Body of pancreas (tissue), 4 donors: ENCODE measurements around the gene SRRM3. TPM values are rescaled to one million over a fixed set of nuclear protein-coding genes. Genes with fewer than 3 reads are reported as not detected.
A peak's percentile ranks its signal among the peaks of the same experiment; 100 is the strongest.

Experiments used
- ATAC-seq: fragments of 150-250 bp; one replicate; pipeline ENCODE4 v1.9.1; 2016
- DNase-seq, 4 donors: peaks; one replicate each; pipeline ENCODE4 v3.0.0-alpha.2; 2019
- H3K27ac ChIP-seq, 4 donors: fragments of 200-600 bp; sonication (generic); 1 replicate in 3 of 4; 2 replicates in 1 of 4; pipeline versions ENCODE4 v1.5.1 to v1.6.1; 2016 to 2019; ENCODE audit warnings: mild to moderate bottlenecking in 1 of 4, mixed read lengths in 1 of 4, moderate library complexity in 1 of 4
- H3K27me3 ChIP-seq, 2 donors: fragments of 200-600 bp; sonication (generic); one replicate each; pipeline ENCODE4 v1.6.0; 2016; ENCODE audit warnings: mild to moderate bottlenecking in 1 of 2
- H3K36me3 ChIP-seq, 2 donors: fragments of 200-600 bp; sonication (generic); replicated peaks in 1 of 2; 2 replicates each; pipeline ENCODE4 v1.5.1; 2016; ENCODE audit warnings: low read depth in 2 of 2; ENCODE audit not compliant: insufficient read depth in 1 of 2
- H3K4me1 ChIP-seq: fragments of 200-600 bp; sonication (generic); one replicate; pipeline ENCODE4 v1.6.0; 2016
- H3K4me3 ChIP-seq, 2 donors: fragments of 200-600 bp; sonication (generic); 1 replicate in 1 of 2; 2 replicates in 1 of 2; pipeline ENCODE4 v1.5.1; 2016 to 2019
- H3K9me3 ChIP-seq, 3 donors: fragments of 200-600 bp; sonication (generic); 1 replicate in 2 of 3; 2 replicates in 1 of 3; pipeline ENCODE4 v1.5.1; 2016
- CTCF ChIP-seq, 7 experiments: fragments of 450-650 bp in 4 of 7; fragments of 200-600 bp in 3 of 7; sonication (generic) in 3 of 7; IDR thresholded peaks; one replicate each; pipeline ENCODE4 v1.5.1; 2016 to 2019; ENCODE audit warnings: antibody characterized with exemption in 7 of 7
- POLR2A ChIP-seq, 3 donors: fragments of 450-650 bp; IDR thresholded peaks; one replicate each; pipeline ENCODE4 v1.6.1; 2016; ENCODE audit warnings: antibody characterized with exemption in 3 of 3, mild to moderate bottlenecking in 2 of 3
- WGBS, 2 donors: methylation state at CpG; one replicate each; pipeline ENCODE4 v1.1.5; 2017; 5-methylcytosine and 5-hydroxymethylcytosine counted together
- intact Hi-C: fragments of 100-400 bp; cut with DNase I; formaldehyde crosslinking; loops from one replicate; pipeline ENCODE4 v1.15.1; 2023
- total RNA-seq, 2 donors: library from RNA; depleted of rRNA; stranded (reverse); fragments of >200 nt; gene quantifications; one replicate each; pipeline ENCODE4 v1.1.0, GENCODE V29; 2016

The SRRM3 gene
- total RNA-seq, 2 donors from 2014 or later, result 3.4 to 13.8 TPM

GRCh38 chr7:76318488-76319353 lies 117.0 kb downstream of the SRRM3 start:
- intact Hi-C loops, result no loop called here
- peak overlapping the region; percentile 7 to 57 for H3K4me3 ChIP-seq
- H3K9me3 ChIP-seq, result no peaks in the 10 kb centered on the region
- TF ChIP-seq CTCF (IDR thresholded peaks at IDR 0.05), result peak in 5 of 7 experiments; percentile 16 to 69 (median 63)
- TF ChIP-seq POLR2A (IDR thresholded peaks at IDR 0.05), result peak in 2 of 3 donors; percentile 56 to 74
- WGBS, 2 donors, result 3% methylated on average over 25 of the region's 25 CpGs
- DNase-seq (peak; percentile 88 to 93 (median 90)), ATAC-seq (peak; percentile 69)
- H3K27ac ChIP-seq, result peak overlapping the region; percentile 96 to 97 (median 96)
- H3K4me1 ChIP-seq, result peaks cover 40% of the 10 kb centered on the region
- H3K27me3 ChIP-seq, result no peaks in the 10 kb centered on the region
- no peaks in the 10 kb centered on the region for H3K36me3 ChIP-seq

GRCh38 chr7:76325092-76325491 lies 123.4 kb downstream of the SRRM3 start:
- no peak for DNase-seq
- intact Hi-C loops, result loop anchor here (5.0 kb wide), 1 partner anchor 38 kb away; no protein-coding TSS in a partner anchor
- ATAC-seq, result no peak
- H3K4me3 ChIP-seq, result no peak overlapping the region
- H3K9me3 ChIP-seq, result no peaks in the 10 kb centered on the region
- H3K36me3 ChIP-seq, result peaks cover 0 to 12% of the 10 kb centered on the region in 2 donors
- 96 to 97% methylated on average over 11 of the region's 11 CpGs for WGBS, 2 donors
- H3K27me3 ChIP-seq, result no peaks in the 10 kb centered on the region
- no peak overlapping the region for H3K27ac ChIP-seq
- peaks cover 21% of the 10 kb centered on the region for H3K4me1 ChIP-seq
- TF ChIP-seq CTCF (IDR thresholded peaks at IDR 0.05) (no peak), POLR2A (IDR thresholded peaks at IDR 0.05) (no peak)

GRCh38 chr7:76325811-76326210 lies 124.1 kb downstream of the SRRM3 start:
- H3K4me1 ChIP-seq, result peaks cover 20% of the 10 kb centered on the region
- peak overlapping the region in 3 of 4 donors; percentile 32 to 59 (median 58) for H3K27ac ChIP-seq
- H3K27me3 ChIP-seq, result no peaks in the 10 kb centered on the region
- TF ChIP-seq POLR2A (IDR thresholded peaks at IDR 0.05) (no peak), CTCF (IDR thresholded peaks at IDR 0.05) (no peak)
- DNase-seq, result no peak
- peaks cover 0 to 12% of the 10 kb centered on the region in 2 donors for H3K36me3 ChIP-seq
- H3K9me3 ChIP-seq, result no peaks in the 10 kb centered on the region
- ATAC-seq, result no peak
- 88 to 95% methylated on average over 5 of the region's 5 CpGs for WGBS, 2 donors
- H3K4me3 ChIP-seq, result no peak overlapping the region
- intact Hi-C loops, result loop anchor here (5.0 kb wide), 1 partner anchor 39 kb away; no protein-coding TSS in a partner anchor

GRCh38 chr7:76326646-76327233 lies 125.0 kb downstream of the SRRM3 start:
- Histone ChIP-seq H3K36me3 (peaks cover 0 to 12% of the 10 kb centered on the region in 2 donors), H3K4me1 (peaks cover 27% of the 10 kb centered on the region), H3K9me3 (no peaks in the 10 kb centered on the region), H3K4me3 (no peak overlapping the region), H3K27me3 (no peaks in the 10 kb centered on the region), H3K27ac (peak overlapping the region in 3 of 4 donors; percentile 36 to 59 (median 58))
- intact Hi-C loops, result loop anchor here (5.0 kb wide), 1 partner anchor 39 kb away; no protein-coding TSS in a partner anchor
- no peak for DNase-seq
- TF ChIP-seq CTCF (IDR thresholded peaks at IDR 0.05) (no peak), POLR2A (IDR thresholded peaks at IDR 0.05) (no peak)
- WGBS, 2 donors, result 35 to 39% methylated on average over 5 of the region's 5 CpGs
- peak; percentile 78 for ATAC-seq
